Caco-2 (cell line): ENCODE results near the gene SLC25A24. TPM values are rescaled to one million over a fixed set of nuclear protein-coding genes. Genes with fewer than 3 reads are reported as not detected.
"Not testable (repeated sequence)": the region's sequence is repeated elsewhere in the genome, so short reads cannot be mapped to it uniquely, and the experiment has no call there.

Source experiments
- Bru-seq: library from RNA; stranded (reverse); fragments of 400-500 nt; gene quantifications from one replicate; lab custom pipeline; 2021; lab: Mats Ljungman, UMichigan
- BruChase-seq, 2 experiments: library from RNA; stranded (reverse); fragments of 400-500 nt; gene quantifications; one replicate each; lab custom pipeline; 2021; lab: Mats Ljungman, UMichigan
- BruUV-seq: library from RNA; stranded (reverse); fragments of 400-500 nt; replicated peaks from 2 replicates; lab custom pipeline; 2021; lab: Mats Ljungman, UMichigan
- CTCF ChIA-PET: fragments of 300-600 bp; sonication (Branson Sonifier 250); formaldehyde crosslinking; loops from one replicate; lab custom pipeline; 2022; ENCODE audit warnings: antibody characterized with exemption; lab: Charles Lee
- POLR2A ChIA-PET: fragments of 300-600 bp; sonication (Branson Sonifier 250); formaldehyde crosslinking; loops from one replicate; lab custom pipeline; 2022; ENCODE audit warnings: antibody characterized with exemption; lab: Charles Lee
- DNase-seq, 2 experiments: peaks; one replicate each; pipeline versions ENCODE4 v3.0.0 to v3.0.0-alpha.2; 2020 to 2022
- H3K27me3 ChIP-seq: replicated peaks from 2 replicates; pipeline ENCODE4 v1.6.0; 2011; ENCODE audit warnings: low read length; ENCODE audit not compliant: control insufficient read depth, insufficient read depth
- H3K36me3 ChIP-seq: 2 replicates; pipeline ENCODE4 v1.5.1; 2011; ENCODE audit warnings: low read length; ENCODE audit not compliant: control insufficient read depth, insufficient read depth
- H3K4me1 ChIP-seq: fragments of 250-450 bp; sonication (Bioruptor Pico); 2 replicates; pipeline ENCODE4 v1.5.1; 2020; ENCODE audit warnings: mild to moderate bottlenecking
- H3K4me3 ChIP-seq: 2 replicates; pipeline ENCODE4 v1.5.1; 2011; ENCODE audit warnings: low read depth, mild to moderate bottlenecking, control low read depth, low read length
- H3K9me3 ChIP-seq: fragments of 250-450 bp; sonication (Bioruptor Pico); 2 replicates; pipeline ENCODE4 v1.5.1; 2020; ENCODE audit warnings: mild to moderate bottlenecking, moderate library complexity
- H3K27ac Mint-ChIP-seq: one replicate; pipeline ENCODE4 v1.8.0; 2022; ENCODE audit warnings: mixed read lengths; ENCODE audit not compliant: unreplicated experiment
- H3K27me3 Mint-ChIP-seq: one replicate; pipeline ENCODE4 v1.8.0; 2022; ENCODE audit warnings: mixed read lengths; ENCODE audit not compliant: insufficient read depth, unreplicated experiment
- H3K36me3 Mint-ChIP-seq: one replicate; pipeline ENCODE4 v1.8.0; 2022; ENCODE audit warnings: mild to moderate bottlenecking, mixed read lengths; ENCODE audit not compliant: insufficient read depth, unreplicated experiment
- H3K4me1 Mint-ChIP-seq: one replicate; pipeline ENCODE4 v1.8.0; 2022; ENCODE audit warnings: low read depth, mixed read lengths; ENCODE audit not compliant: unreplicated experiment
- H3K4me3 Mint-ChIP-seq: one replicate; pipeline ENCODE4 v1.8.0; 2022; ENCODE audit warnings: mild to moderate bottlenecking, moderate library complexity, mixed read lengths; ENCODE audit not compliant: unreplicated experiment
- H3K9me3 Mint-ChIP-seq: one replicate; pipeline ENCODE4 v1.8.0; 2022; ENCODE audit warnings: mixed read lengths; ENCODE audit not compliant: unreplicated experiment
- intact Hi-C: fragments of 100-400 bp; cut with micrococcal nuclease; formaldehyde crosslinking; loops from one replicate; pipeline ENCODE4 v1.10.0; 2022; ENCODE audit not compliant: unreplicated experiment
- long read RNA-seq: library from polyadenylated mRNA; stranded (forward); transcript quantifications from one replicate; pipeline ENCODE4 v2.0.0, GENCODE V29; 2022
- total RNA-seq: library from RNA; stranded (reverse); gene quantifications from 2 replicates; pipeline ENCODE4 v1.2.3, GENCODE V29; 2022
- TF ChIP-seq, protein P1 (sequence below), 2 experiments: fragments of 200-600 bp in 1 of 2; IDR thresholded peaks; 1 replicate in 1 of 2; 2 replicates in 1 of 2; pipeline versions ENCODE4 v1.5.1 to v1.8.0; 2011 to 2022; ENCODE audit warnings: antibody characterized with exemption in 1 of 2, control low read depth in 1 of 2, inconsistent platforms in 1 of 2, low read depth in 1 of 2, low read length in 1 of 2, mild to moderate bottlenecking in 1 of 2, moderate library complexity in 1 of 2; ENCODE audit not compliant: insufficient read depth in 1 of 2, severe bottlenecking in 1 of 2, unreplicated experiment in 1 of 2

The SLC25A24 gene
- total RNA-seq (26.4 and 27.6 TPM in 2 replicates), Bru-seq, nascent RNA (percentile 80 among the genes with signal in this experiment), BruChase-seq, experiment 1, labeled RNA remaining after a 2-hour chase (percentile 74 among the genes with signal in this experiment), BruChase-seq, experiment 2, labeled RNA remaining after a 6-hour chase (percentile 86 among the genes with signal in this experiment)
- long read RNA-seq, full-length matches to known transcripts: 43 of 63 reads
- long read RNA-seq, partial matches to known transcripts: 7 of 63 reads
- long read RNA-seq, other reads (novel, unspliced or antisense): 13 of 63 reads

GRCh38 chr1:108199781-108200686 is at the start of gene SLC25A24:
Gene SLC25A24 (minus strand): TSS chr1:108200343. CDS start chr1:108200138, 205 bp downstream.
- Histone ChIP-seq H3K4me1 (no peaks in the 10 kb centered on the region), H3K9me3 (no peaks in the 10 kb centered on the region), H3K36me3 (no peaks in the 10 kb centered on the region; the same call in 1 of the 2 replicates), H3K4me3 (peak within 1 kb of the TSS; percentile 94), H3K27me3 (no peaks in the 10 kb centered on the region)
- TF ChIP-seq, protein P1, sequence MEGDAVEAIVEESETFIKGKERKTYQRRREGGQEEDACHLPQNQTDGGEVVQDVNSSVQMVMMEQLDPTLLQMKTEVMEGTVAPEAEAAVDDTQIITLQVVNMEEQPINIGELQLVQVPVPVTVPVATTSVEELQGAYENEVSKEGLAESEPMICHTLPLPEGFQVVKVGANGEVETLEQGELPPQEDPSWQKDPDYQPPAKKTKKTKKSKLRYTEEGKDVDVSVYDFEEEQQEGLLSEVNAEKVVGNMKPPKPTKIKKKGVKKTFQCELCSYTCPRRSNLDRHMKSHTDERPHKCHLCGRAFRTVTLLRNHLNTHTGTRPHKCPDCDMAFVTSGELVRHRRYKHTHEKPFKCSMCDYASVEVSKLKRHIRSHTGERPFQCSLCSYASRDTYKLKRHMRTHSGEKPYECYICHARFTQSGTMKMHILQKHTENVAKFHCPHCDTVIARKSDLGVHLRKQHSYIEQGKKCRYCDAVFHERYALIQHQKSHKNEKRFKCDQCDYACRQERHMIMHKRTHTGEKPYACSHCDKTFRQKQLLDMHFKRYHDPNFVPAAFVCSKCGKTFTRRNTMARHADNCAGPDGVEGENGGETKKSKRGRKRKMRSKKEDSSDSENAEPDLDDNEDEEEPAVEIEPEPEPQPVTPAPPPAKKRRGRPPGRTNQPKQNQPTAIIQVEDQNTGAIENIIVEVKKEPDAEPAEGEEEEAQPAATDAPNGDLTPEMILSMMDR (IDR thresholded peaks at IDR 0.05; ENCODE audit: insufficient read depth in 1 of 2, low read depth in 1 of 2, low read length in 1 of 2, severe bottlenecking in 1 of 2, unreplicated experiment in 1 of 2): no peak
- peaks cover 10% of the 10 kb centered on the region for H3K36me3 Mint-ChIP-seq
- H3K9me3 Mint-ChIP-seq: peaks cover 4% of the 10 kb centered on the region
- H3K4me1 Mint-ChIP-seq: no peaks in the 10 kb centered on the region
- ChIA-PET POLR2A (interaction anchor here (0.6 kb wide), 1 partner anchor 13 kb away, joined by 3 read pairs; no protein-coding TSS in a partner anchor), CTCF (interaction anchor here (0.6 to 1.2 kb wide), 4 partner anchors 360 to 1560 kb away, joined by 3 to 5 read pairs (median 4); partner anchors contain the start of gene EEIG2)
- peak within 1 kb of the TSS; percentile 84 for H3K4me3 Mint-ChIP-seq
- peak within 1 kb of the TSS; percentile 91 for H3K27ac Mint-ChIP-seq
- intact Hi-C loops: loop anchor here (5.0 kb wide), 1 partner anchor 418 kb away; no protein-coding TSS in a partner anchor
- BruUV-seq: no TSS peak
- no peaks in the 10 kb centered on the region for H3K27me3 Mint-ChIP-seq
- peak; percentile 80 to 85 for DNase-seq

DNA sequence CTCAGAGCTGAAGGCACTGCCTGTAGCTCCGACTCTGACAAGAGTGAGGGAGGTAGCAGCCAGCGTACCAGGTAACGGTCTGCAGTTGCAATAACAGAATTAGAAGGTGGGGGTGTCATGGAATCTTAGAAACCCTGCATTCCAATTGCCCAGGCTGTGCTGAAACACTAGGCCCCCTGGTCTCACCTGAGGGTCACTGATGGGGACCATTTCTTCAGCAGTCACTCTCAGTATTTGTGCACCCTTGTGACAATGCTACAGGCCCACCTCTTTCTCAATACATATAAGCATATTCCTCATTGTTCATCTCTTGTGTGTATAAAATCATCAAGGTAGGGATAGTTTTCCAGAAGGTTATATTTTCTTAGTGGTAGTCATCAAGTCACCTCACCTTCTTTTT is 43.8 kb upstream of the SLC25A24 start, which contains the start of gene NBPF4:
Gene NBPF4 (minus strand): TSS at position 101 of the 400 bp plus-strand sequence. CDS start 315 bp downstream, outside the sequence.
- H3K27me3 Mint-ChIP-seq, H3K4me1 ChIP-seq, H3K4me3 Mint-ChIP-seq, H3K4me1 Mint-ChIP-seq, POLR2A ChIA-PET, H3K27me3 ChIP-seq, intact Hi-C loops, H3K36me3 Mint-ChIP-seq, BruUV-seq, DNase-seq, H3K9me3 Mint-ChIP-seq, H3K9me3 ChIP-seq, CTCF ChIA-PET, H3K27ac Mint-ChIP-seq, H3K36me3 ChIP-seq, H3K4me3 ChIP-seq: not testable (repeated sequence)

- H3K9me3 ChIP-seq: not testable (repeated sequence)
Observed at GRCh38 chr1:108239426-108239825, 39.3 kb upstream of the SLC25A24 start.

GRCh38 chr1:108235308-108235707 is 35.2 kb upstream of the SLC25A24 start:
- H3K4me3 ChIP-seq, CTCF ChIA-PET, H3K27me3 Mint-ChIP-seq, H3K9me3 ChIP-seq, intact Hi-C loops, DNase-seq, H3K27ac Mint-ChIP-seq, H3K9me3 Mint-ChIP-seq, H3K4me1 Mint-ChIP-seq, H3K27me3 ChIP-seq, H3K4me1 ChIP-seq, H3K4me3 Mint-ChIP-seq, POLR2A ChIA-PET, H3K36me3 Mint-ChIP-seq, BruUV-seq, H3K36me3 ChIP-seq: not testable (repeated sequence)

More at GRCh38 chr1:108239426-108239825, 39.3 kb upstream of the SLC25A24 start:
- H3K4me1 ChIP-seq, intact Hi-C loops, H3K36me3 Mint-ChIP-seq, H3K9me3 Mint-ChIP-seq, H3K4me1 Mint-ChIP-seq, POLR2A ChIA-PET, DNase-seq, H3K27me3 ChIP-seq, CTCF ChIA-PET, H3K27ac Mint-ChIP-seq, H3K4me3 Mint-ChIP-seq, H3K36me3 ChIP-seq, H3K4me3 ChIP-seq, BruUV-seq, H3K27me3 Mint-ChIP-seq: not testable (repeated sequence)

DNA sequence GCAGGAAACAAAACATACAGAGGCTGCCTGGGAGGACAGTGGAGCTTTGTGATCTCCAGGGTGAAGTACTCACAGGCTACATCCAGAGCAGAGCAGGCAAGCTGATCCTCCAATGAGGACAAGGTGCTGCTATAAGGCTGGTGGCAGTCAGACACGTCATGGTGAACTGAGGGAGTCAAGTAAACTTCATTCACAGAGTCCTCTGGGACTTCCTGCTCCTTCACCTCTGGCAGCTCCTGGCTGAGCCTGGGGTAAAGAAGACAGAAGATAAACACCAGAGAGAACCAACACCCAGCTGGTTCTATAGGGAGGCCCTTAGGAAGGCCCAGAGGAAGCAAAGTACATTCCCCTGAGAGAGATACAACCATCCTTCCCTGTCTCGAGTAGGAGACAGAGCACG is 32.0 kb upstream of the SLC25A24 start:
- H3K4me3 Mint-ChIP-seq, intact Hi-C loops, H3K4me3 ChIP-seq, H3K4me1 ChIP-seq, CTCF ChIA-PET, H3K27ac Mint-ChIP-seq, H3K36me3 ChIP-seq, POLR2A ChIA-PET, H3K9me3 ChIP-seq, H3K36me3 Mint-ChIP-seq, H3K9me3 Mint-ChIP-seq, H3K27me3 ChIP-seq, H3K4me1 Mint-ChIP-seq, BruUV-seq, DNase-seq, H3K27me3 Mint-ChIP-seq: not testable (repeated sequence)
